K562 (cell line): Measurements from ENCODE around the gene MPHOSPH8. TPM values are rescaled to one million over a fixed set of nuclear protein-coding genes. Genes with fewer than 3 reads are reported as not detected.

Experiments
- ATAC-seq: fragments of 200-7000 bp; cut with Tn5 transposase; 3 replicates; pipeline ENCODE4 v1.9.1; 2020; ENCODE audit warnings: moderate library complexity
- BruUV-seq: library from RNA; stranded (reverse); fragments of 400-500 nt; replicated peaks from 2 replicates; lab custom pipeline; 2021; lab: Mats Ljungman, UMichigan
- CTCF ChIA-PET: fragments of 300-600 bp; formaldehyde crosslinking; extraction: SDS; loops from one replicate; lab custom pipeline; 2021; ENCODE audit warnings: low intra/inter-chr PET ratio; lab: Yijun Ruan, JAX
- POLR2A ChIA-PET: fragments of 300-600, 350-650 bp; sonication (Branson Sonifier 250); formaldehyde crosslinking; extraction: SDS; loops from one replicate; lab custom pipeline; 2021; ENCODE audit warnings: antibody characterized with exemption, inconsistent platforms; lab: Yijun Ruan, JAX
- DNase-seq, 4 experiments: peaks; one replicate each; pipeline versions ENCODE4 v3.0.0 to v3.0.0-alpha.2; 2011 to 2018; ENCODE audit warnings: low spot score in 3 of 4, mixed read lengths in 3 of 4; ENCODE audit errors: extremely low read depth in 1 of 4
- FAIRE-seq: peaks from 2 replicates; lab custom pipeline; 2011; peaks lifted over from hg19 to GRCh38; lab: Jason Lieb, UNC
- H2AFZ ChIP-seq: 2 replicates; pipeline ENCODE4 v1.6.0; 2011; ENCODE audit warnings: low read depth, low read length, control low read depth, inconsistent platforms
- H3K27ac ChIP-seq: fragments of 200-600 bp; 3 replicates; pipeline ENCODE4 v1.8.0; 2011; ENCODE audit warnings: low read depth, mild to moderate bottlenecking, control low read depth, inconsistent platforms, low read length, moderate library complexity, mixed read lengths; ENCODE audit errors: extremely low read depth
- H3K27me3 ChIP-seq, 2 experiments: fragments of 300-600 bp in 1 of 2; 2 replicates in 1 of 2; 3 replicates in 1 of 2; pipeline versions ENCODE4 v1.6.0 to v1.8.0; 2011; ENCODE audit warnings: inconsistent platforms in 2 of 2, low read length in 2 of 2, mild to moderate bottlenecking in 1 of 2, mixed read lengths in 1 of 2, moderate library complexity in 1 of 2; ENCODE audit not compliant: control insufficient read depth in 2 of 2, insufficient read depth in 2 of 2
- H3K36me3 ChIP-seq: fragments of 300-600 bp; 3 replicates; pipeline ENCODE4 v1.8.0; 2011; ENCODE audit warnings: mild to moderate bottlenecking, low read length, inconsistent platforms; ENCODE audit not compliant: control insufficient read depth, insufficient read depth
- H3K4me1 ChIP-seq, 2 experiments: fragments of 200-600 bp in 1 of 2; replicated peaks in 1 of 2; 2 replicates in 1 of 2; 3 replicates in 1 of 2; pipeline versions ENCODE4 v1.5.1 to v1.8.0; 2011; ENCODE audit warnings: inconsistent platforms in 2 of 2, low read length in 2 of 2, mild to moderate bottlenecking in 1 of 2, mixed read lengths in 1 of 2, moderate library complexity in 1 of 2; ENCODE audit not compliant: control insufficient read depth in 2 of 2, insufficient read depth in 2 of 2
- H3K4me2 ChIP-seq: 2 replicates; pipeline ENCODE4 v1.6.1; 2011; ENCODE audit warnings: low read length, control low read depth, inconsistent platforms, mixed read lengths; ENCODE audit not compliant: insufficient read depth
- H3K4me3 ChIP-seq: fragments of 200-600 bp; sonication (generic), shearing (Covaris generic); 2 replicates; pipeline ENCODE4 v1.5.1; 2016; ENCODE audit warnings: control low read depth, inconsistent platforms
- H3K79me2 ChIP-seq: fragments of 200-600 bp; 3 replicates; pipeline ENCODE4 v1.8.0; 2011; ENCODE audit warnings: low read length, inconsistent platforms; ENCODE audit not compliant: control insufficient read depth, insufficient read depth
- H3K9ac ChIP-seq, 2 experiments: 2 replicates each; pipeline versions ENCODE4 v1.6.0 to v1.6.1; 2011; ENCODE audit warnings: low read depth in 2 of 2, low read length in 2 of 2, control low read depth in 1 of 2, inconsistent platforms in 1 of 2, mild to moderate bottlenecking in 1 of 2, mixed read lengths in 1 of 2; ENCODE audit not compliant: insufficient read depth in 1 of 2
- H3K9me1 ChIP-seq: one replicate; pipeline ENCODE4 v1.6.0; 2011; ENCODE audit warnings: inconsistent platforms, mild to moderate bottlenecking, low read length, moderate library complexity; ENCODE audit not compliant: control insufficient read depth, insufficient read depth
- H3K9me3 ChIP-seq: replicated peaks from 2 replicates; pipeline ENCODE4 v1.5.1; 2011; ENCODE audit warnings: low read depth, low read length, inconsistent platforms; ENCODE audit not compliant: control insufficient read depth, insufficient read depth
- H4K20me1 ChIP-seq: replicated peaks from 2 replicates; pipeline ENCODE4 v1.6.1; 2011; ENCODE audit warnings: low read length, inconsistent platforms, mixed read lengths; ENCODE audit not compliant: control insufficient read depth, insufficient read depth
- BCOR ChIP-seq: fragments of 450-650 bp; IDR thresholded peaks from 2 replicates; pipeline ENCODE4 v1.6.1; 2016
- DPF2 ChIP-seq: fragments of 450-650 bp; IDR thresholded peaks from 2 replicates; pipeline ENCODE4 v1.6.1; 2016
- FOXP4 ChIP-seq: sonication (generic); formaldehyde crosslinking; IDR thresholded peaks from 2 replicates; pipeline ENCODE4 v1.8.0; 2022; ENCODE audit warnings: mild to moderate bottlenecking, missing genetic modification reagents, borderline replicate concordance
- LCOR ChIP-seq: sonication (generic); formaldehyde crosslinking; IDR thresholded peaks from 2 replicates; pipeline ENCODE4 v1.8.0; 2022; ENCODE audit warnings: mild to moderate bottlenecking, missing genetic modification reagents
- PYGO2 ChIP-seq: fragments of 450-650 bp; IDR thresholded peaks from 2 replicates; pipeline ENCODE4 v1.6.1; 2016; ENCODE audit warnings: mild to moderate bottlenecking, missing genetic modification characterization, moderate library complexity, missing compliant biosample characterization
- SMAD3 ChIP-seq: fragments of 450-650 bp; formaldehyde crosslinking; conservative IDR thresholded peaks from 2 replicates; pipeline ENCODE4 v1.4.0; 2020; ENCODE audit warnings: mild to moderate bottlenecking
- SMAD4 ChIP-seq: fragments of 250-450 bp; sonication (Bioruptor Pico); conservative IDR thresholded peaks from 2 replicates; pipeline ENCODE4 v1.8.0; 2021; ENCODE audit warnings: inconsistent platforms, mild to moderate bottlenecking, moderate library complexity
- ZBTB7A ChIP-seq: IDR thresholded peaks from 2 replicates; pipeline ENCODE4 v1.6.1; 2011; ENCODE audit warnings: low read depth, mild to moderate bottlenecking, low read length, moderate library complexity, borderline replicate concordance; ENCODE audit not compliant: control insufficient read depth
- ZFP30 ChIP-seq: fragments of 250-450 bp; sonication (Bioruptor Pico); IDR thresholded peaks from 2 replicates; pipeline ENCODE4 v1.8.0; 2022; ENCODE audit warnings: moderate library complexity, mild to moderate bottlenecking, inconsistent platforms, borderline replicate concordance
- ZNF263 ChIP-seq: sonication (generic); formaldehyde crosslinking; IDR thresholded peaks from 2 replicates; pipeline ENCODE4 v1.8.0; 2022; ENCODE audit warnings: mild to moderate bottlenecking, missing genetic modification reagents, borderline replicate concordance
- ZNF512 ChIP-seq: IDR thresholded peaks from 2 replicates; pipeline ENCODE4 v1.6.1; 2016; ENCODE audit warnings: missing genetic modification characterization, missing compliant biosample characterization
- ZNF609 ChIP-seq: sonication (generic); formaldehyde crosslinking; IDR thresholded peaks from 2 replicates; pipeline ENCODE4 v1.8.1; 2023; ENCODE audit warnings: missing genetic modification reagents, mild to moderate bottlenecking, borderline replicate concordance
- WGBS: fragments of 100-300 bp; shearing (Covaris generic); methylation state at CpG from one replicate; pipeline ENCODE4 v1.1.6; 2016; ENCODE audit warnings: low coverage, mixed read lengths; ENCODE audit not compliant: insufficient coverage; ENCODE audit errors: missing lambda C conversion rate; 5-methylcytosine and 5-hydroxymethylcytosine counted together
- in situ Hi-C: fragments of 300-500 bp; cut with MboI; formaldehyde crosslinking; loops from 4 replicates; pipeline ENCODE4 v1.15.0; 2018; ENCODE audit warnings: inconsistent platforms, mixed read lengths
- intact Hi-C: fragments of 100-400 bp; cut with micrococcal nuclease; formaldehyde crosslinking; loops from 2 replicates; pipeline ENCODE4 v1.14.2; 2022
- polyA plus RNA-seq, 8 experiments: library from polyadenylated mRNA; depleted of rRNA in 4 of 8; stranded (reverse) in 5 of 8; unstranded in 3 of 8; fragments of >200 nt; fragmentation: Nextera tagmentation in 2 of 8; fragmentation: Illumina TruSeq in 1 of 8; extraction: Ambion mirVana in 2 of 8; extraction: Trizol in 1 of 8; gene quantifications; 2 replicates each; pipeline versions ENCODE4 v1.2.1 to v1.2.3, GENCODE V29; 2011 to 2014; ENCODE audit warnings: inconsistent platforms in 1 of 8, missing spikeins in 1 of 8
- total RNA-seq, 7 experiments: library from RNA; depleted of rRNA in 6 of 7; stranded (reverse); fragments of >200 nt in 6 of 7; fragmentation: Illumina TruSeq in 2 of 7; extraction: Trizol in 2 of 7; gene quantifications; 2 replicates each; pipeline versions ENCODE4 v1.2.1 to v1.2.3, GENCODE V29; 2011 to 2021; ENCODE audit warnings: low replicate concordance in 1 of 7

The MPHOSPH8 gene
- total and polyA plus RNA-seq, 9 of the 15 experiments (the other 6 are each of a cell fraction or from before 2014, with no cell fraction given): 10.3 to 24.8 (median 16.6) TPM

- TF ChIP-seq ZNF609 (CRISPR knock-in tag) (no peak), SMAD3 (CRISPR knock-in tag) (no peak), LCOR (CRISPR knock-in tag) (no peak), ZFP30 (CRISPR knock-in tag) (no peak), DPF2 (no peak), PYGO2 (tag) (no peak)
Measured at GRCh38 chr13:19591864-19592263, 41.6 kb upstream of the MPHOSPH8 start (continued).

- no peak overlapping the region for H3K4me3 ChIP-seq
- no TSS peak for BruUV-seq
- no peaks in the 10 kb centered on the region for H3K36me3 ChIP-seq
- 50% methylated on average over 1 of the region's 1 CpG for WGBS
- no peaks in the 10 kb centered on the region for H4K20me1 ChIP-seq
- ATAC-seq (peak; percentile 33), FAIRE-seq (no peak), DNase-seq (no peak)
- intact Hi-C loops: no loop called here
- no peak overlapping the region for H3K9ac ChIP-seq
- in situ Hi-C loops: no loop called here
- no peak overlapping the region for H3K27ac ChIP-seq
- ChIA-PET CTCF (no interaction called here), POLR2A (no interaction called here)
- no peaks in the 10 kb centered on the region for H3K4me1 ChIP-seq
- no peak overlapping the region for H2AFZ ChIP-seq
- no peaks in the 10 kb centered on the region for H3K9me3 ChIP-seq
- H3K79me2 ChIP-seq: no peaks in the 10 kb centered on the region
- no peak overlapping the region for H3K4me2 ChIP-seq
- H3K9me1 ChIP-seq: no peaks in the 10 kb centered on the region
- no peaks in the 10 kb centered on the region for H3K27me3 ChIP-seq
- TF ChIP-seq ZBTB7A (no peak), BCOR (no peak), FOXP4 (CRISPR knock-in tag) (no peak), ZNF512 (tag) (no peak), ZNF263 (CRISPR knock-in tag) (no peak), SMAD4 (CRISPR knock-in tag) (no peak)
Measured at GRCh38 chr13:19592657-19593180, 40.7 kb upstream of the MPHOSPH8 start.
